SJCRH30 (cell line): Measurements from ENCODE around the gene PKIG. TPM values are rescaled to one million over a fixed set of nuclear protein-coding genes. Genes with fewer than 3 reads are reported as not detected.

Source experiments
- DNase-seq, 2 experiments: peaks; one replicate each; pipeline ENCODE4 v3.0.0-alpha.2; 2015 to 2020
- H3K27ac ChIP-seq: fragments of 250-450 bp; sonication (Bioruptor Pico); 2 replicates; pipeline ENCODE4 v1.5.1; 2020; ENCODE audit warnings: mild to moderate bottlenecking, moderate library complexity
- H3K27me3 ChIP-seq: fragments of 250-450 bp; sonication (Bioruptor Pico); 2 replicates; pipeline ENCODE4 v1.5.1; 2020; ENCODE audit warnings: mild to moderate bottlenecking, moderate library complexity
- H3K36me3 ChIP-seq: fragments of 250-450 bp; sonication (Bioruptor Pico); 2 replicates; pipeline ENCODE4 v1.5.1; 2020; ENCODE audit warnings: mild to moderate bottlenecking, moderate library complexity
- H3K4me1 ChIP-seq: fragments of 250-450 bp; sonication (Bioruptor Pico); 2 replicates; pipeline ENCODE4 v1.5.1; 2020; ENCODE audit warnings: mild to moderate bottlenecking, moderate library complexity
- H3K4me3 ChIP-seq: fragments of 250-450 bp; sonication (Bioruptor Pico); 2 replicates; pipeline ENCODE4 v1.5.1; 2020; ENCODE audit warnings: mild to moderate bottlenecking, moderate library complexity
- H3K9me3 ChIP-seq: fragments of 250-450 bp; sonication (Bioruptor Pico); replicated peaks from 2 replicates; pipeline ENCODE4 v1.5.1; 2020; ENCODE audit warnings: mild to moderate bottlenecking, moderate library complexity
- total RNA-seq: library from RNA; depleted of rRNA; stranded (reverse); fragments of >200 nt; shearing (Covaris generic); gene quantifications from 2 replicates; pipeline ENCODE4 v1.2.3, GENCODE V29; 2014

Gene PKIG
- total RNA-seq, 1 experiment from 2014 or later, result 10.1 TPM

GRCh38 chr20:44626278-44626677, 43.9 kb downstream of the PKIG start:
- Histone ChIP-seq H3K27ac (no peak overlapping the region), H3K36me3 (peaks cover 11% of the 10 kb centered on the region; the same call in 1 of the 2 replicates), H3K9me3 (no peaks in the 10 kb centered on the region), H3K4me1 (no peaks in the 10 kb centered on the region), H3K4me3 (no peak overlapping the region), H3K27me3 (no peaks in the 10 kb centered on the region)
- DNase-seq, result no peak

DNA sequence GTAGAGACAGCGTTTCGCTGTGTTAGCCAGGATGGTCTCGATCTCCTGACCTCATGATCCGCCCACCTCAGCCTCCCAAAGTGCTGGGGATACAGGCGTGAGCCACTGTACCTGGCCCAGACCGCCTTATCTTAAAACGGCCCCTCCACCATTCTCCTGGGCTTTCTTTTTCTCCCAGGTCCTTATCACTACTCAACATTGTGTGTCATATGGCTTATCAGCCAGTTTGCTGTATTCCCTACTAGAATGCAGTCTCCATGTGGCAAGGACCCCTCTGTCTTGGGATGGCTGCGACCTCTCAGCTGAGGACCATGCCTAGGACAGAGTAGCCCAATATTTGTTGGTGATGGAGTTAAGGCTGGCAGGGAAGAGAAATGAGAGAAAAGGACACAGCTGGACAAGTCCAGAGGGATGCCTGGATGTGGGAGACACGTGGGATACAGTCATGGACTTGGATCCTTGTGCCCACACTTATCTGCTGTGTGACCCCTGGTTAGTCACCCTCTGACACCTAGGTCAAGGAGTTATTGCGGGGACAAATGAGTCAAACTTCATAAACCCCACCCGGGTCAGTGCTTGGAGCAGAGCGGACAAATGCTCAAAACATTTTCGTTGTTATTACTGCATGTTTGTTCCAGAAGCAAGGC, 45.1 kb downstream of the PKIG start:
- Histone ChIP-seq H3K27ac (no peak overlapping the region), H3K27me3 (no peaks in the 10 kb centered on the region), H3K4me3 (no peak overlapping the region), H3K4me1 (no peaks in the 10 kb centered on the region), H3K36me3 (peaks cover 6% of the 10 kb centered on the region; the same call in 1 of the 2 replicates), H3K9me3 (no peaks in the 10 kb centered on the region)
- DNase-seq, result no peak

DNA sequence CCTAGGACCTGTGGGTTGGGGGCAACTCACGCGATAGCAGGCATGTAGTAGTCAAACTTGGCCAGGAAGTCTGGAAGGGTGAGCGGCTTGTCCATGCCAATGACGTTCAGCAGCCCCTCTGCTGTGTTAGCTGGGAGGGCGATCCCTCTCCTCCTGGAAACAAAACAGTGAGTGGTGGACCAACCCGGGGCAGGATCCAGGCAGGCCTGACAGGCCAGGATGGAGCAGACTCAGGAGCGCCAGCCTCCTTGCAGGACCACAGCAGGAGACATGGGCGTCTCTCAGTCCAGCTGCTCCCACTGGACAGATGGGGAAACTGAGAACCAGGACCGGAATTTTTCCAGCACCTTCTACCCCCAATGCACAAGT, 46.6 kb downstream of the PKIG start:
- H3K9me3 ChIP-seq, result no peaks in the 10 kb centered on the region
- no peak for DNase-seq
- H3K4me3 ChIP-seq, result no peak overlapping the region
- peaks cover 6% of the 10 kb centered on the region; the same call in 1 of the 2 replicates for H3K36me3 ChIP-seq
- no peaks in the 10 kb centered on the region for H3K4me1 ChIP-seq
- no peak overlapping the region for H3K27ac ChIP-seq
- H3K27me3 ChIP-seq, result no peaks in the 10 kb centered on the region

- no peak for DNase-seq
- H3K27ac ChIP-seq, result no peak overlapping the region
- no peaks in the 10 kb centered on the region for H3K4me1 ChIP-seq
- no peaks in the 10 kb centered on the region for H3K27me3 ChIP-seq
- peaks cover 2% of the 10 kb centered on the region; the same call in 1 of the 2 replicates for H3K36me3 ChIP-seq
- H3K4me3 ChIP-seq, result no peak overlapping the region
- H3K9me3 ChIP-seq, result no peaks in the 10 kb centered on the region
Observed at GRCh38 chr20:44629542-44629941, 47.2 kb downstream of the PKIG start.

- no peak overlapping the region for H3K27ac ChIP-seq
- no peaks in the 10 kb centered on the region for H3K9me3 ChIP-seq
- no peak overlapping the region for H3K4me3 ChIP-seq
- H3K36me3 ChIP-seq, result no peaks in the 10 kb centered on the region
- DNase-seq, result no peak
- H3K27me3 ChIP-seq, result no peaks in the 10 kb centered on the region
- H3K4me1 ChIP-seq, result no peaks in the 10 kb centered on the region
Observed at GRCh38 chr20:44630297-44630696, 47.9 kb downstream of the PKIG start.

DNA sequence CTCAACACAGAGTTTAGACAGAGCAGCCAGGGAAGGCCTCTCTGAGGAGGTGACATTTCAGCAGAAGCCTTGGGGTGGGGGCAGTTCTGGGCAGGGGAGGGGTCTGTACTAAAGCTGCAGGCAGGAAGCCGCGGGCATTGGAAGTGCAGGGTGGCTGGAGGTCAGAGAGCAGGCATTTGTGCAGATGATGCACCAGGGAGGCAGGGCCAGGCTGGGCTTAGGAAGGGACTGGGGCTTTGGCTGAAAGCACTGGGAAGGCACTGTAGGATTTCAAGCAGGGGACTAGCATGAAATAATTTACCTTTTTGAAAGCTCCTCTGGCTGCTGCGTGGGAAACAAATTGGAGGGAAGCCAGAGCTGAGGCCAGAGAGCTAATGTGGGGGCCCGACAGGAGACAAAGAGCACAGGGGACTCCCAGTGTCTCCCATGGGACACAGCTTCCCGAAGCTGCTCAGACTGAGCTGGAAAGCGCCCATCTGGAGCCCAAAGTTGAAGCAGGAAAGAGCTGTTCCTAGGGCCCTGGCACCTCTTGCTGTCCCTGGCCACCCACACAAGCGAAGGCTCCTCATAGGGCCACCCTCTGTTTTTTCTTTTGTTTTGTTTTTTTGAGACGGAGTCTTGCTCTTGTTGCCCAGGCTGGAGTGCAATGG, 49.8 kb downstream of the PKIG start:
- Histone ChIP-seq H3K27me3 (no peaks in the 10 kb centered on the region), H3K36me3 (no peaks in the 10 kb centered on the region), H3K27ac (no peak overlapping the region), H3K4me3 (no peak overlapping the region), H3K4me1 (no peaks in the 10 kb centered on the region), H3K9me3 (no peaks in the 10 kb centered on the region)
- no peak for DNase-seq

GRCh38 chr20:44633187-44633810, 50.9 kb downstream of the PKIG start:
- no peaks in the 10 kb centered on the region for H3K27me3 ChIP-seq
- H3K4me1 ChIP-seq, result no peaks in the 10 kb centered on the region
- no peaks in the 10 kb centered on the region for H3K9me3 ChIP-seq
- H3K36me3 ChIP-seq, result no peaks in the 10 kb centered on the region
- H3K27ac ChIP-seq, result no peak overlapping the region
- no peak overlapping the region for H3K4me3 ChIP-seq
- DNase-seq, result no peak

DNA sequence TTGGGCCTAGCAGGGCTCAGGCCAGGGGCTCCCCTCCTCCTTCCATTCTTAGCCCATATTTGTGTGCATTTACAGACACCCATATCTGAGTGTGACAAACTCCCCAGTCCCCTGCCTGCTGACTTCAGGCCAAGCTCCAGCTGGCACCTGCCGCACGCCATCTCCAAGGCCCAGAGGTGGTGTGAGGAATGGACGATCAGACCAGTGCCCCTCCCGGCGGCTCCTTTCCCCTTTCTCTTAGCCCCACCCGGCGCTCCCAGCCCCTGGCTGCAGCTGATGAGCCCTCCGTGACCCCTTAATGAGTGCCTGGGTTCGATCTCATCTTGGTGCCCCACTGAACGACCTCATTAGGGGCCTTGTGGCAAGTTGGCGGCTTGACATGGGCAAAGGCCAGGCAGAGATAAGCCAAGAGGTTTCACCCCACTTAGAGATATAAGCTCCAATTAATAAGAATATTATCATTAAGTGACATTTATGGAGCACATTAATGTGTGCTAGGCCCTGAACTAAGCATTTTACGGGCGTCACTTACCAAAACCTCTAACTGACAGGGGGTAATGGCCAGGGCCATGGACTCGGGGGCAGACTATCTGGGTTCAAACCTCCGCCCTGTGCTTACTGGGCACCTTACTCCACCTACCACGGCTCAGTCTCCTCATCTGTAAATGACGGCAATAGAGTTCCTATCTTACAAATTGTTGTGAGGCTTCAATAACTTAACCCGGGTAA, 51.7 kb downstream of the PKIG start:
- no peaks in the 10 kb centered on the region for H3K36me3 ChIP-seq
- H3K4me3 ChIP-seq, result no peak overlapping the region
- H3K27me3 ChIP-seq, result no peaks in the 10 kb centered on the region
- H3K9me3 ChIP-seq, result no peaks in the 10 kb centered on the region
- no peak overlapping the region for H3K27ac ChIP-seq
- no peak for DNase-seq
- H3K4me1 ChIP-seq, result no peaks in the 10 kb centered on the region

GRCh38 chr20:44635877-44636276, 53.5 kb downstream of the PKIG start:
- no peaks in the 10 kb centered on the region for H3K4me1 ChIP-seq
- H3K4me3 ChIP-seq, result no peak overlapping the region
- H3K9me3 ChIP-seq, result no peaks in the 10 kb centered on the region
- no peak for DNase-seq
- no peak overlapping the region for H3K27ac ChIP-seq
- H3K36me3 ChIP-seq, result no peaks in the 10 kb centered on the region
- no peaks in the 10 kb centered on the region for H3K27me3 ChIP-seq

GRCh38 chr20:44637042-44637441, 54.7 kb downstream of the PKIG start:
- Histone ChIP-seq H3K9me3 (no peaks in the 10 kb centered on the region), H3K36me3 (no peaks in the 10 kb centered on the region), H3K4me3 (no peak overlapping the region), H3K27ac (no peak overlapping the region), H3K4me1 (peaks cover 2% of the 10 kb centered on the region; the same call in 1 of the 2 replicates), H3K27me3 (no peaks in the 10 kb centered on the region)
- DNase-seq, result no peak

DNA sequence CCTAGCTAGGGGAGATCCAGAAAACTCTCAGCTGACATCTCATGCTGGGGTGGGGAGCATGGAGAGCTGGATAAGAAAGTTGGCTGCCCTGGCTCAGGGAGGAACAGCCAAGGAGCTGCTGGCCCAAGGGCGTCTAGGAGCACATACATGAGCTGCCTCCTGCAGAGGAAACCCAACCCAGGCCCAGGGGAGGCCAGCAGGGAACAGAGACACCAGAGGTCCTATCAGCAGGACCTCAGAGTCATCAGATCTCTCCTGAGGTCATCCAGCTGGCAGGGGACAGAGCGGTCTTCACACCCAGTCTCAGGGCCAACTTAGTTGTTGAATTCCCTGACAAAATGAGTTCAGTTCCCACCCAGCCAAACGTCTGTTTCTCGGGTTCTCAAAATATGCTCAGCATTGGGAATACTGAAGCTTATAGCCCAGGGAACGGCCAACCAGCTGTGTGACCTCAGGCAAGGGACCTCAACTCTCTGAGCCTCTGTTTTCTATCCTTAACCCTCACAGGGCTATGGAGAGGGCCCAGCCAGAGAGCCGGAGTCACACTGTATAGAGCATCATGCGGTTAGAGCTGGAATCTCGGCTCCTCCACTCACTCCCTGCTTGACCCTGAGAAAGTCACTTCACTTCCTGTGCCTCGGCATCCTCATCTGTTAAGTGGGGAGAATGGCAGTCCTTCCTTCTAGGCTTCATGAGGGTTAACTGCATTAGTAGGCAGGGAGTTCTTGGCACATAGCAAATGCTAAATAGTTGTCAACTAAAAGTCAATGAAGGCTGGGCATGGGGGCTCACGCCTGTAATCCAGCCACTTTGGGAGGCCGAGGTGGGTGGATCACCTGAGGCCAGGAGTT, 55.4 kb downstream of the PKIG start:
- no peak for DNase-seq
- Histone ChIP-seq H3K4me3 (no peak overlapping the region), H3K4me1 (peaks cover 4% of the 10 kb centered on the region; the same call in 1 of the 2 replicates), H3K27ac (no peak overlapping the region), H3K27me3 (no peaks in the 10 kb centered on the region), H3K9me3 (no peaks in the 10 kb centered on the region), H3K36me3 (no peaks in the 10 kb centered on the region)

- Histone ChIP-seq H3K9me3 (no peaks in the 10 kb centered on the region), H3K36me3 (no peaks in the 10 kb centered on the region), H3K4me1 (peaks cover 18% of the 10 kb centered on the region), H3K27ac (no peak overlapping the region), H3K4me3 (no peak overlapping the region), H3K27me3 (no peaks in the 10 kb centered on the region)
- DNase-seq, result no peak
Observed at GRCh38 chr20:44640522-44640921, 58.1 kb downstream of the PKIG start.

- Histone ChIP-seq H3K4me3 (no peak overlapping the region), H3K9me3 (no peaks in the 10 kb centered on the region), H3K27ac (no peak overlapping the region), H3K27me3 (no peaks in the 10 kb centered on the region), H3K36me3 (no peaks in the 10 kb centered on the region), H3K4me1 (peaks cover 24% of the 10 kb centered on the region)
- DNase-seq, result no peak
Observed at GRCh38 chr20:44641325-44641724, 58.9 kb downstream of the PKIG start.
